Nephron progenitor cell (in vitro differentiated cells): Measurements from ENCODE around the gene AK8.

ENCODE experiments used
- DNase-seq: peaks from one replicate; pipeline ENCODE4 v3.0.0; 2021
- H3K27ac Mint-ChIP-seq: 2 replicates; pipeline ENCODE4 v1.8.0; 2021; ENCODE audit warnings: mild to moderate bottlenecking, moderate library complexity, mixed read lengths
- H3K27me3 Mint-ChIP-seq: 2 replicates; pipeline ENCODE4 v1.8.0; 2021; ENCODE audit warnings: mild to moderate bottlenecking, low read depth, mixed read lengths; ENCODE audit not compliant: poor library complexity
- H3K36me3 Mint-ChIP-seq: 2 replicates; pipeline ENCODE4 v1.8.0; 2021; ENCODE audit warnings: low read depth, mixed read lengths
- H3K4me1 Mint-ChIP-seq: 2 replicates; pipeline ENCODE4 v1.8.0; 2021; ENCODE audit warnings: mixed read lengths
- H3K4me3 Mint-ChIP-seq: 2 replicates; pipeline ENCODE4 v1.8.0; 2021; ENCODE audit warnings: mild to moderate bottlenecking, moderate library complexity, mixed read lengths
- H3K9me3 Mint-ChIP-seq: 2 replicates; pipeline ENCODE4 v1.8.0; 2021; ENCODE audit warnings: mild to moderate bottlenecking, moderate library complexity, mixed read lengths
- CTCF ChIP-seq: fragments of 200-600 bp; sonication (generic); IDR thresholded peaks from 2 replicates; pipeline ENCODE4 v1.5.0; 2021; ENCODE audit warnings: antibody characterized with exemption

Gene AK8

GRCh38 chr9:132791699-132792240 lies 86.3 kb downstream of the AK8 start:
- peaks cover 20% of the 10 kb centered on the region for H3K4me1 Mint-ChIP-seq
- H3K36me3 Mint-ChIP-seq = peaks cover 29% of the 10 kb centered on the region
- no peak for DNase-seq
- no peak for TF ChIP-seq CTCF
- H3K4me3 Mint-ChIP-seq = no peak overlapping the region
- peaks cover 40% of the 10 kb centered on the region for H3K9me3 Mint-ChIP-seq
- H3K27me3 Mint-ChIP-seq = peaks cover 33% of the 10 kb centered on the region
- H3K27ac Mint-ChIP-seq = no peak overlapping the region

- no peak for TF ChIP-seq CTCF
- H3K27ac Mint-ChIP-seq = no peak overlapping the region
- H3K4me3 Mint-ChIP-seq = no peak overlapping the region
- peaks cover 41% of the 10 kb centered on the region for H3K9me3 Mint-ChIP-seq
- no peak for DNase-seq
- H3K4me1 Mint-ChIP-seq = peaks cover 12% of the 10 kb centered on the region
- H3K27me3 Mint-ChIP-seq = peaks cover 22% of the 10 kb centered on the region
- peaks cover 29% of the 10 kb centered on the region for H3K36me3 Mint-ChIP-seq
Measured at GRCh38 chr9:132789719-132790118, 88.4 kb downstream of the AK8 start.

- H3K9me3 Mint-ChIP-seq = peaks cover 41% of the 10 kb centered on the region
- no peak for DNase-seq
- no peak overlapping the region for H3K4me3 Mint-ChIP-seq
- no peak for TF ChIP-seq CTCF
- H3K27me3 Mint-ChIP-seq = peaks cover 15% of the 10 kb centered on the region
- no peak overlapping the region for H3K27ac Mint-ChIP-seq
- H3K36me3 Mint-ChIP-seq = peaks cover 29% of the 10 kb centered on the region
- H3K4me1 Mint-ChIP-seq = peaks cover 18% of the 10 kb centered on the region
Measured at GRCh38 chr9:132788378-132788777, 89.7 kb downstream of the AK8 start.

GRCh38 chr9:132787748-132788159 lies 90.3 kb downstream of the AK8 start:
- Mint-ChIP-seq H3K4me3 (no peak overlapping the region), H3K9me3 (peaks cover 41% of the 10 kb centered on the region), H3K4me1 (peaks cover 25% of the 10 kb centered on the region), H3K27me3 (peaks cover 12% of the 10 kb centered on the region), H3K27ac (no peak overlapping the region), H3K36me3 (peaks cover 29% of the 10 kb centered on the region)
- TF ChIP-seq CTCF = no peak
- DNase-seq = no peak

- Mint-ChIP-seq H3K27me3 (peaks cover 12% of the 10 kb centered on the region), H3K27ac (no peak overlapping the region), H3K36me3 (peaks cover 15% of the 10 kb centered on the region), H3K4me3 (no peak overlapping the region), H3K9me3 (peaks cover 25% of the 10 kb centered on the region), H3K4me1 (peaks cover 54% of the 10 kb centered on the region)
- DNase-seq = no peak
- no peak for TF ChIP-seq CTCF
Measured at GRCh38 chr9:132784286-132784830, 93.7 kb downstream of the AK8 start.

GRCh38 chr9:132783006-132783405 lies 95.1 kb downstream of the AK8 start:
- Mint-ChIP-seq H3K36me3 (peaks cover 6% of the 10 kb centered on the region), H3K4me1 (peaks cover 54% of the 10 kb centered on the region), H3K4me3 (no peak overlapping the region), H3K27me3 (peaks cover 12% of the 10 kb centered on the region), H3K27ac (peak overlapping the region; percentile 62), H3K9me3 (peaks cover 13% of the 10 kb centered on the region)
- DNase-seq = no peak
- no peak for TF ChIP-seq CTCF
